Tibial nerve (tissue), 4 donors: ENCODE data around the gene OR51E1.

Source experiments
- CTCF ChIP-seq, 5 experiments: fragments of 200-600 bp in 3 of 5; fragments of 450-650 bp in 2 of 5; sonication (generic) in 3 of 5; IDR thresholded peaks; one replicate each; pipeline ENCODE4 v1.5.1; 2016 to 2019; ENCODE audit warnings: antibody characterized with exemption in 5 of 5, mild to moderate bottlenecking in 3 of 5, moderate library complexity in 2 of 5
- EP300 ChIP-seq, 2 donors: sonication (generic); formaldehyde crosslinking; IDR thresholded peaks; one replicate each; pipeline ENCODE4 v1.6.1; 2017; ENCODE audit warnings: antibody characterized with exemption in 2 of 2, mild to moderate bottlenecking in 1 of 2
- POLR2A ChIP-seq, 2 donors: fragments of 450-650 bp; IDR thresholded peaks; one replicate each; pipeline ENCODE4 v1.6.1; 2017; ENCODE audit warnings: antibody characterized with exemption in 2 of 2, mild to moderate bottlenecking in 2 of 2, moderate library complexity in 2 of 2

GRCh38 chr11:4684631-4685285 lies 41.0 kb downstream of the OR51E1 start:
- no peak for TF ChIP-seq CTCF (IDR thresholded peaks at IDR 0.05)
- no peak for TF ChIP-seq EP300 (IDR thresholded peaks at IDR 0.05)
- TF ChIP-seq POLR2A (IDR thresholded peaks at IDR 0.05): no peak
